ENCODE results near the gene CMPK1.

DNA sequence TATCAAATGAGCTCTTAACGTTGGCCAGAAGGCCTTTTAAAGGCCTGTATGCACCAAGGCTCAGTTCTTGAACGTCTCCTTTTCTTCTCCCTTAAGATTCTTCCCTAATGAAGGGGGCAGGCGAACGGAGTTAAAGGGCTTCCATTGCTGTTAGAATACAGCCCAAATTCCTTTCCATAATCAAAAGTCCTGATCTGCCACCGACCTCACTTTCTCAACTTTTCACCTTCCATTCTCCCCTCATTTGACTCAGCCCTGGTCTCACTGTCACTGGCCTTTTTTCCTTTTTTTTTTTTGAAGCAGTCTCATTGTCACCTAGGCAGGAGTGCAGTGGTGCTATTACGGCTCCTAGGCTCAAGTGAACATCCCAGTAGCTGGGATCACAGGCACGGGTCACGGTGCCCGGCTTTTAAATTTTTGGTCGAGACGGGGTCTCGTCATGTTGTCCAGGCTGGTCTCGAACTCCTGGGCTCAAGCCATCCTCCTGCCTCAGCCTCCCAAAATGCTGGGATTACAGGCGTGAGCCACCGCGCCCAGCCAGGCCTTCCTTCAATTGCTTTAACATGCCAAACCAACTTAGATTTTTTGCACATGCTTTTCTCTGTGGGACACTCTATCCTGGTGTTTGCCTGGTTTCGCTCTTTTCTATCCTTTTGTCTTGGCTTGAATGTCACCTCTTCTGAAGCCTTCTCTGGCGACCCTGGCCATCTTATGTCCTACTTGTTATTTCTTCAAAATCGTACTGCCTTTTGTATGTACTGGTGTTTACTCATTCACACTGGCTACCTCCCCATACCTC, 612 bp upstream of the CMPK1 start:
- TF ChIP-seq, protein P1, sequence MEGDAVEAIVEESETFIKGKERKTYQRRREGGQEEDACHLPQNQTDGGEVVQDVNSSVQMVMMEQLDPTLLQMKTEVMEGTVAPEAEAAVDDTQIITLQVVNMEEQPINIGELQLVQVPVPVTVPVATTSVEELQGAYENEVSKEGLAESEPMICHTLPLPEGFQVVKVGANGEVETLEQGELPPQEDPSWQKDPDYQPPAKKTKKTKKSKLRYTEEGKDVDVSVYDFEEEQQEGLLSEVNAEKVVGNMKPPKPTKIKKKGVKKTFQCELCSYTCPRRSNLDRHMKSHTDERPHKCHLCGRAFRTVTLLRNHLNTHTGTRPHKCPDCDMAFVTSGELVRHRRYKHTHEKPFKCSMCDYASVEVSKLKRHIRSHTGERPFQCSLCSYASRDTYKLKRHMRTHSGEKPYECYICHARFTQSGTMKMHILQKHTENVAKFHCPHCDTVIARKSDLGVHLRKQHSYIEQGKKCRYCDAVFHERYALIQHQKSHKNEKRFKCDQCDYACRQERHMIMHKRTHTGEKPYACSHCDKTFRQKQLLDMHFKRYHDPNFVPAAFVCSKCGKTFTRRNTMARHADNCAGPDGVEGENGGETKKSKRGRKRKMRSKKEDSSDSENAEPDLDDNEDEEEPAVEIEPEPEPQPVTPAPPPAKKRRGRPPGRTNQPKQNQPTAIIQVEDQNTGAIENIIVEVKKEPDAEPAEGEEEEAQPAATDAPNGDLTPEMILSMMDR (conservative IDR thresholded peaks at IDR 0.05): no peak
- no peak for TF ChIP-seq EZH2 (IDR thresholded peaks at IDR 0.05; ENCODE audit: low read depth)

Data from PC-9 (cell line).